ENCODE data around the gene SSR2.

DNA sequence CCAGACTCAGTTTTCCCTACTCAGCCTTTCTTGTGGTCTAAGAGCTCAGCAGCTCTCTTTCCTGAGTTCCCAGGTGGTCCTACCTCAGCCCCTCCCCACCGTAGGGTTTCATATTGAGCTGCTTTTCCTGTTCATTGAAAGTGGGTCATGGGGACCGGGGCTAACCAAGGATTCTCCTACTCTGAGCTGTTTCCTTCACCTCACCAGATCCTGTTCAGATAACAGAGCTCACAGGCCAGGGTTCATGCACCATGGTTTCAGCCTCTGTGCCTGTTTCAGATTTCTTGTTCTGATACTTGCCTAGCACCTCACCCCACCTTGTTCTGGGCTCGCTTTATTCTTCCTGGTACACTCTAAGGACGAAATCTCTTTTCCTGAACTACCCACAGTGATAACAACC, 24.3 kb upstream of the SSR2 start:
- TF ChIP-seq EZH2 (IDR thresholded peaks at IDR 0.05) (no peak), POLR2AphosphoS5 (IDR thresholded peaks at IDR 0.05; ENCODE audit: borderline replicate concordance, low read depth, low read length) (no peak), FOXP2 (optimal IDR thresholded peaks at IDR 0.05; ENCODE audit: control extremely low read depth, extremely low read length, insufficient read depth) (no peak)

Measured in SK-N-MC (cell line).